Renal pelvis (tissue), 12 donors: ENCODE data around the gene PLEKHA4. TPM values are rescaled to one million over a fixed set of nuclear protein-coding genes. Genes with fewer than 3 reads are reported as not detected.
"Not testable (repeated sequence)": the region's sequence is repeated elsewhere in the genome, so short reads cannot be mapped to it uniquely, and the experiment has no call there.

Experiments
- DNase-seq: peaks from one replicate; pipeline ENCODE4 v3.0.0-alpha.2; 2013
- long read RNA-seq, 16 experiments: transcript quantifications; one replicate each; lab custom pipeline, GENCODE V29; 2026
- polyA plus RNA-seq, 3 donors: library from polyadenylated mRNA; unstranded; fragments of 120-200 nt; gene quantifications; one replicate each; pipeline ENCODE4 v1.2.1, GENCODE V29; 2013; ENCODE audit not compliant: insufficient read length in 3 of 3

The PLEKHA4 gene
- polyA plus RNA-seq, result 10 to 100 TPM; 25.2 to 29.4 (median 25.7) TPM
- long read RNA-seq, donor 1, partial matches to known transcripts, result 255 of 305 reads
- long read RNA-seq, donor 1, other reads (novel, unspliced or antisense), result 47 of 305 reads
- long read RNA-seq, donor 2, partial matches to known transcripts, result 5 of 10 reads
- long read RNA-seq, donor 2, other reads (novel, unspliced or antisense), result 0 of 10 reads
- long read RNA-seq, donor 3, partial matches to known transcripts, result 217 of 239 reads
- long read RNA-seq, donor 3, other reads (novel, unspliced or antisense), result 22 of 239 reads
- long read RNA-seq, donor 4, partial matches to known transcripts, result 5 of 12 reads
- long read RNA-seq, donor 4, other reads (novel, unspliced or antisense), result 0 of 12 reads
- long read RNA-seq, donor 5, partial matches to known transcripts, result 20 of 21 reads
- long read RNA-seq, donor 5, other reads (novel, unspliced or antisense), result 0 of 21 reads
- long read RNA-seq, donor 6, partial matches to known transcripts, result 205 of 236 reads
- long read RNA-seq, donor 6, other reads (novel, unspliced or antisense), result 26 of 236 reads
- long read RNA-seq, donor 7, partial matches to known transcripts, result 9,312 of 9,494 reads
- long read RNA-seq, donor 7, other reads (novel, unspliced or antisense), result 180 of 9,494 reads
- long read RNA-seq, donor 8, partial matches to known transcripts, result 121 of 146 reads
- long read RNA-seq, donor 8, other reads (novel, unspliced or antisense), result 23 of 146 reads
- long read RNA-seq, donor 9, partial matches to known transcripts, result 124 of 134 reads
- long read RNA-seq, donor 9, other reads (novel, unspliced or antisense), result 9 of 134 reads
- long read RNA-seq, donor 10, partial matches to known transcripts, result 0 of 3 reads
- long read RNA-seq, donor 10, other reads (novel, unspliced or antisense), result 0 of 3 reads
- long read RNA-seq, donor 11, partial matches to known transcripts, result 0 of 3 reads
- long read RNA-seq, donor 11, other reads (novel, unspliced or antisense), result 0 of 3 reads
- long read RNA-seq, donor 12, transcript PLEKHA4-211 (2 exons, 667 nt), result major isoform, 6 of 24 reads
- long read RNA-seq, donor 12, partial matches to known transcripts, result 14 of 24 reads
- long read RNA-seq, donor 12, other reads (novel, unspliced or antisense), result 0 of 24 reads
- long read RNA-seq, donor 13, transcript PLEKHA4-211 (2 exons, 667 nt), result major isoform, 5 of 5 reads
- long read RNA-seq, donor 13, partial matches to known transcripts, result 0 of 5 reads
- long read RNA-seq, donor 13, other reads (novel, unspliced or antisense), result 0 of 5 reads
- long read RNA-seq, donor 14, result 0 reads
- long read RNA-seq, donor 15, partial matches to known transcripts, result 0 of 5 reads
- long read RNA-seq, donor 15, other reads (novel, unspliced or antisense), result 0 of 5 reads
- long read RNA-seq, donor 16, partial matches to known transcripts, result 53 of 58 reads
- long read RNA-seq, donor 16, other reads (novel, unspliced or antisense), result 0 of 58 reads

- DNase-seq, result no peak
These were observed at the start of gene PLEKHA4 for GRCh38 chr19:48868114-48868886. Gene PLEKHA4 (minus strand): TSS chr19:48868617. CDS start chr19:48867620, 997 bp downstream.

- no peak for DNase-seq
These were observed 49.7 kb upstream of the PLEKHA4 start for GRCh38 chr19:48918071-48918470.

GRCh38 chr19:48915757-48916156 is 47.3 kb upstream of the PLEKHA4 start:
- no peak for DNase-seq

- no peak for DNase-seq
These were observed 45.8 kb upstream of the PLEKHA4 start for GRCh38 chr19:48914181-48914580.

- DNase-seq, result no peak
These were observed 44.9 kb upstream of the PLEKHA4 start for GRCh38 chr19:48913114-48913889.

GRCh38 chr19:48910803-48911202 is 42.4 kb upstream of the PLEKHA4 start:
- no peak for DNase-seq

GRCh38 chr19:48909424-48910077 is 41.1 kb upstream of the PLEKHA4 start:
- DNase-seq, result not testable (repeated sequence)

- no peak for DNase-seq
These were observed 39.3 kb upstream of the PLEKHA4 start for GRCh38 chr19:48907671-48908070.

GRCh38 chr19:48906324-48906723 is 37.9 kb upstream of the PLEKHA4 start:
- DNase-seq, result no peak

GRCh38 chr19:48905664-48906063 is 37.2 kb upstream of the PLEKHA4 start:
- no peak for DNase-seq

- not testable (repeated sequence) for DNase-seq
These were observed 35.4 kb upstream of the PLEKHA4 start for GRCh38 chr19:48903788-48904187.

- not testable (repeated sequence) for DNase-seq
These were observed 33.9 kb upstream of the PLEKHA4 start for GRCh38 chr19:48902291-48902690.

GRCh38 chr19:48900477-48901406 is 32.3 kb upstream of the PLEKHA4 start:
- DNase-seq, result no peak

- peak; percentile 99 for DNase-seq
These were observed 31.5 kb upstream of the PLEKHA4 start, which contains the start of gene NUCB1 for GRCh38 chr19:48899781-48900476. Gene NUCB1 (plus strand): TSS chr19:48900312. CDS start chr19:48900797, 485 bp downstream.

- DNase-seq, result not testable (repeated sequence)
These were observed 31.0 kb upstream of the PLEKHA4 start for GRCh38 chr19:48899386-48899749.

GRCh38 chr19:48897181-48897580 is 28.8 kb upstream of the PLEKHA4 start:
- DNase-seq, result no peak

GRCh38 chr19:48896191-48896720 is 27.8 kb upstream of the PLEKHA4 start:
- DNase-seq, result no peak
